PFSK-1 (cell line): ENCODE data around the gene UBE2E3.

Source experiments
- FOXP2 ChIP-seq: optimal IDR thresholded peaks from 2 replicates; pipeline ENCODE3; 2011; ENCODE audit warnings: borderline replicate concordance, control low read depth, inconsistent platforms; ENCODE audit not compliant: insufficient read depth; ENCODE audit errors: extremely low read length, extremely low read depth
- TF ChIP-seq, protein P1 (sequence below), 2 experiments: IDR thresholded peaks; 2 replicates each; pipeline versions ENCODE4 v1.6.1 to v1.8.0; 2011 to 2012; ENCODE audit warnings: low read depth in 2 of 2, low read length in 2 of 2, control low read depth in 1 of 2, inconsistent platforms in 1 of 2, mild to moderate bottlenecking in 1 of 2, moderate library complexity in 1 of 2; ENCODE audit not compliant: insufficient read depth in 1 of 2

DNA sequence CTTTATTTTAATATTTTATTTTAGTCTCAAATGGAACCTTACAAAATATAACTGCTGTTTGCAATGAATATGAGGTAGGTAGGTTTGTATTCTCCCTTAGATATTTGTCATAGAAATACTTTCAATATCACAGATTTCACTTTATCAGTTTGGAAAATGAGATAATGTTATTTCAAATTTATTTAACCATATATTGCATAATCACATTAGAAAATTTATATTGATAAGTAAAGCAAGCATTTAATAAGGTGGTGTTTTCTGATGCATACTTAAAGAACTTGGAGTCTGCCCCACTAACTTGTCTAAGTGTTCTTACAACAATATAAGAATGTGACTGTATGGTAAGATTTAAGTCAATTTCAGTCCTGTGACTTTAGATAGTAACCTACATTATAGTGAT is 85.1 kb downstream of the UBE2E3 start:
- TF ChIP-seq, protein P1, sequence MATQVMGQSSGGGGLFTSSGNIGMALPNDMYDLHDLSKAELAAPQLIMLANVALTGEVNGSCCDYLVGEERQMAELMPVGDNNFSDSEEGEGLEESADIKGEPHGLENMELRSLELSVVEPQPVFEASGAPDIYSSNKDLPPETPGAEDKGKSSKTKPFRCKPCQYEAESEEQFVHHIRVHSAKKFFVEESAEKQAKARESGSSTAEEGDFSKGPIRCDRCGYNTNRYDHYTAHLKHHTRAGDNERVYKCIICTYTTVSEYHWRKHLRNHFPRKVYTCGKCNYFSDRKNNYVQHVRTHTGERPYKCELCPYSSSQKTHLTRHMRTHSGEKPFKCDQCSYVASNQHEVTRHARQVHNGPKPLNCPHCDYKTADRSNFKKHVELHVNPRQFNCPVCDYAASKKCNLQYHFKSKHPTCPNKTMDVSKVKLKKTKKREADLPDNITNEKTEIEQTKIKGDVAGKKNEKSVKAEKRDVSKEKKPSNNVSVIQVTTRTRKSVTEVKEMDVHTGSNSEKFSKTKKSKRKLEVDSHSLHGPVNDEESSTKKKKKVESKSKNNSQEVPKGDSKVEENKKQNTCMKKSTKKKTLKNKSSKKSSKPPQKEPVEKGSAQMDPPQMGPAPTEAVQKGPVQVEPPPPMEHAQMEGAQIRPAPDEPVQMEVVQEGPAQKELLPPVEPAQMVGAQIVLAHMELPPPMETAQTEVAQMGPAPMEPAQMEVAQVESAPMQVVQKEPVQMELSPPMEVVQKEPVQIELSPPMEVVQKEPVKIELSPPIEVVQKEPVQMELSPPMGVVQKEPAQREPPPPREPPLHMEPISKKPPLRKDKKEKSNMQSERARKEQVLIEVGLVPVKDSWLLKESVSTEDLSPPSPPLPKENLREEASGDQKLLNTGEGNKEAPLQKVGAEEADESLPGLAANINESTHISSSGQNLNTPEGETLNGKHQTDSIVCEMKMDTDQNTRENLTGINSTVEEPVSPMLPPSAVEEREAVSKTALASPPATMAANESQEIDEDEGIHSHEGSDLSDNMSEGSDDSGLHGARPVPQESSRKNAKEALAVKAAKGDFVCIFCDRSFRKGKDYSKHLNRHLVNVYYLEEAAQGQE (IDR thresholded peaks at IDR 0.05; ENCODE audit: insufficient read depth in 1 of 2, low read depth in 2 of 2, low read length in 2 of 2): no peak
- TF ChIP-seq FOXP2: no peak
